GM19238 (cell line): Measurements from ENCODE around the gene DSN1.

ENCODE experiments used
- DNase-seq: peaks from one replicate; pipeline ENCODE4 v3.0.0; 2011; ENCODE audit warnings: low spot score; ENCODE audit not compliant: insufficient read length

DSN1 gene

GRCh38 chr20:36795691-36796090, 22.1 kb upstream of the DSN1 start:
- no peak for DNase-seq

- no peak for DNase-seq
Measured at GRCh38 chr20:36794116-36794474, 20.5 kb upstream of the DSN1 start.

- DNase-seq: no peak
Measured at GRCh38 chr20:36793294-36794115, 19.9 kb upstream of the DSN1 start.

GRCh38 chr20:36792422-36792821, 18.9 kb upstream of the DSN1 start:
- DNase-seq: peak; percentile 46

GRCh38 chr20:36791862-36792261, 18.3 kb upstream of the DSN1 start:
- DNase-seq: peak; percentile 41

- DNase-seq: no peak
Measured at GRCh38 chr20:36786663-36787062, 13.1 kb upstream of the DSN1 start.

- no peak for DNase-seq
Measured at GRCh38 chr20:36786246-36786645, 12.7 kb upstream of the DSN1 start.

- no peak for DNase-seq
Measured at GRCh38 chr20:36785308-36785707, 11.7 kb upstream of the DSN1 start.

- DNase-seq: no peak
Measured at GRCh38 chr20:36784900-36785299, 11.3 kb upstream of the DSN1 start.

- DNase-seq: no peak
Measured at GRCh38 chr20:36784116-36784515, 10.6 kb upstream of the DSN1 start.

- no peak for DNase-seq
Measured at GRCh38 chr20:36779656-36780025, 6.1 kb upstream of the DSN1 start.

GRCh38 chr20:36778831-36779655, 5.5 kb upstream of the DSN1 start:
- no peak for DNase-seq

GRCh38 chr20:36777576-36777975, 4.0 kb upstream of the DSN1 start:
- no peak for DNase-seq

- no peak for DNase-seq
Measured at GRCh38 chr20:36777167-36777566, 3.6 kb upstream of the DSN1 start.

- no peak for DNase-seq
Measured at GRCh38 chr20:36775826-36776225, 2.3 kb upstream of the DSN1 start.

- DNase-seq: no peak
Measured at GRCh38 chr20:36775196-36775595, 1.6 kb upstream of the DSN1 start.

- DNase-seq: no peak
Measured at GRCh38 chr20:36773107-36773596, 411 bp downstream of the DSN1 start.

- no peak for DNase-seq
Measured at GRCh38 chr20:36770680-36771079, 2.9 kb downstream of the DSN1 start.

GRCh38 chr20:36768768-36769430, 4.7 kb downstream of the DSN1 start:
- DNase-seq: no peak

- DNase-seq: no peak
Measured at GRCh38 chr20:36761125-36761524, 12.4 kb downstream of the DSN1 start.

GRCh38 chr20:36760647-36761046, 12.9 kb downstream of the DSN1 start:
- no peak for DNase-seq

GRCh38 chr20:36758276-36758675, 15.3 kb downstream of the DSN1 start:
- DNase-seq: no peak
